ENCODE measurements around the gene FREM1. TPM values are rescaled to one million over a fixed set of nuclear protein-coding genes. Genes with fewer than 3 reads are reported as not detected.

Gene FREM1
- total and polyA plus RNA-seq, 2 of the 13 experiments (the other 11 are each of a cell fraction or from before 2014, with no cell fraction given): 64.3 to 202 TPM

- TF ChIP-seq AFF4 (CRISPR knock-in tag; IDR thresholded peaks at IDR 0.05): no peak
- no peak for TF ChIP-seq MAX (IDR thresholded peaks at IDR 0.05)
- no peak for TF ChIP-seq CREBL2 (CRISPR knock-in tag; IDR thresholded peaks at IDR 0.05; ENCODE audit: borderline replicate concordance)
- TF ChIP-seq BCL6 (CRISPR knock-in tag; IDR thresholded peaks at IDR 0.05): peak; percentile 73
- no peak for TF ChIP-seq THYN1 (CRISPR knock-in tag; IDR thresholded peaks at IDR 0.05; ENCODE audit: borderline replicate concordance, low read depth)
- no peak for TF ChIP-seq ZNF264 (CRISPR knock-in tag; IDR thresholded peaks at IDR 0.05)
- no peak for TF ChIP-seq NR1H2 (CRISPR knock-in tag; IDR thresholded peaks at IDR 0.05; ENCODE audit: borderline replicate concordance, low read depth)
- TF ChIP-seq MED1 (CRISPR knock-in tag; IDR thresholded peaks at IDR 0.05): peak; percentile 57
- TF ChIP-seq ZNF136 (CRISPR knock-in tag; IDR thresholded peaks at IDR 0.05; ENCODE audit: low read depth): no peak
- no peak for TF ChIP-seq ZNF205 (CRISPR knock-in tag; IDR thresholded peaks at IDR 0.05)
- no peak for TF ChIP-seq RXRB (CRISPR knock-in tag; IDR thresholded peaks at IDR 0.05; ENCODE audit: borderline replicate concordance)
- no peak for TF ChIP-seq ZFP82 (CRISPR knock-in tag; IDR thresholded peaks at IDR 0.05; ENCODE audit: borderline replicate concordance)
- no peak for TF ChIP-seq ZNF629 (CRISPR knock-in tag; conservative IDR thresholded peaks at IDR 0.05)
- TF ChIP-seq ZNF256 (CRISPR knock-in tag; conservative IDR thresholded peaks at IDR 0.05): no peak
- TF ChIP-seq PRPF4 (IDR thresholded peaks at IDR 0.05; ENCODE audit: low read depth, low read length, poor library complexity, severe bottlenecking): no peak
- TF ChIP-seq SAP130 (CRISPR knock-in tag; IDR thresholded peaks at IDR 0.05; ENCODE audit: low read depth): peak; percentile 53; the same call in 1 of the 2 replicates
- no peak for TF ChIP-seq RCOR2 (CRISPR knock-in tag; IDR thresholded peaks at IDR 0.05)
- TF ChIP-seq ZNF18 (CRISPR knock-in tag; IDR thresholded peaks at IDR 0.05; ENCODE audit: insufficient replicate concordance): no peak
- no peak for TF ChIP-seq DMAP1 (CRISPR knock-in tag; IDR thresholded peaks at IDR 0.05)
- no peak for TF ChIP-seq JARID2 (CRISPR knock-in tag; IDR thresholded peaks at IDR 0.05; ENCODE audit: insufficient replicate concordance)
- TF ChIP-seq PAX8 (CRISPR knock-in tag; IDR thresholded peaks at IDR 0.05; ENCODE audit: borderline replicate concordance): no peak
- TF ChIP-seq SOX13 (IDR thresholded peaks at IDR 0.05): no peak
- peak in 1 of 2 experiments; percentile 39; a peak in 1 of 4 replicates for TF ChIP-seq SOX13 (CRISPR knock-in tag; conservative IDR thresholded peaks at IDR 0.05 in 1 of 2, IDR thresholded peaks at IDR 0.05 in 1 of 2)
- no peak for TF ChIP-seq ZNF83 (CRISPR knock-in tag; IDR thresholded peaks at IDR 0.05; ENCODE audit: borderline replicate concordance)
- TF ChIP-seq HNRNPUL1 (IDR thresholded peaks at IDR 0.05; ENCODE audit: low read depth, low read length): no peak
- peak; percentile 39; the same call in 1 of the 2 replicates for TF ChIP-seq HOXA3 (CRISPR knock-in tag; IDR thresholded peaks at IDR 0.05)
- TF ChIP-seq ZNF331 (CRISPR knock-in tag; IDR thresholded peaks at IDR 0.05): peak; percentile 59; the same call in 1 of the 2 replicates
- TF ChIP-seq CENPX (CRISPR knock-in tag; IDR thresholded peaks at IDR 0.05): no peak
Observed at GRCh38 chr9:14899815-14900193, 10.4 kb downstream of the FREM1 start (continued).
